ENCODE data around the gene SPATA1.

DNA sequence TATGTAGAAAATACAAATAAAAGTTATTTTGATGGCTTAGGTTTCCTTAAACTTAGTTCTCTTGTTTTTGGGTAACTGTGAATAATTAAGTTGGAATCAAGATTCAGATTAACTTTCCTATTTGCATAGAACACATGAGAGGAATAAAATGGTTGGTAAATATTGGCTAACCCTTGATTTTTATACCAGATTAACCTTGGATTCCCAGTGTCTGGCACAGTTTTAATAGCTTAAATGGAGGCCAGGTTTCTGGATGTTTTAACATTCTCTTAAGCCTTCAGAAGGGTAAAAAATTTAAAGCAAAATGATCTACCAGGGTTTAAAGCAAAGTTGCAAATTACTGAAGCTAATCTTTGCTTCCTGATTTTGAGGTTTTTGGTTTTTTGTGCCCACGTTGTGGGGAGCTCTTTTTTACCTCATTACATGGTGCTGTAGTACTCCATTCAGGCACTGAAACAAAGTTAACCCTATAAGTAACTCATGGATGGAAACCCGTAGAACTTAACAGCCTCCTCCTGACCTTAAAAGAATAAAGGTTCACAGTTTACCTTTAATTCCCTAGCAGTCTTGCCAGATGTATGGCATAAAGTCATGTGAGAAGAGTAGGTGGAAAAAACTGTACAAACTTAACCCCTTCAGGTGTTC is 8.4 kb upstream of the SPATA1 start:
- TF ChIP-seq CBX2 (IDR thresholded peaks at IDR 0.05; ENCODE audit: insufficient read depth, low read length, poor library complexity, severe bottlenecking) (no peak), FOSL1 (tag; conservative IDR thresholded peaks at IDR 0.05) (no peak), SMC3 (conservative IDR thresholded peaks at IDR 0.05; ENCODE audit: insufficient read depth, low read depth, low read length) (no peak)
